ENCODE data around the gene HTR3B. TPM values are rescaled to one million over a fixed set of nuclear protein-coding genes. Genes with fewer than 3 reads are reported as not detected.

The HTR3B gene
- total RNA-seq, 2 experiments from 2014 or later, result not detected

GRCh38 chr11:113951537-113951936 lies 46.9 kb downstream of the HTR3B start:
- Mint-ChIP-seq H3K4me1 (ENCODE audit: low read depth) (no peaks in the 10 kb centered on the region), H3K4me3 (no peak overlapping the region), H3K9me3 (ENCODE audit: insufficient read depth) (no peaks in the 10 kb centered on the region), H3K27ac (no peak overlapping the region), H3K36me3 (ENCODE audit: low read depth) (no peaks in the 10 kb centered on the region), H3K27me3 (ENCODE audit: low read depth) (peaks cover 21% of the 10 kb centered on the region)
- CTCF ChIA-PET, result interaction anchor here (0.6 kb wide), 1 partner anchor 55 kb away, joined by 3 read pairs; no protein-coding TSS in a partner anchor
- no peak for DNase-seq
- ATAC-seq, result no peak
- POLR2A ChIA-PET, result no interaction called here

- H3K4me1 Mint-ChIP-seq (ENCODE audit: low read depth), result no peaks in the 10 kb centered on the region
- ChIA-PET CTCF (interaction anchor here (0.6 kb wide), 1 partner anchor 56 kb away, joined by 3 read pairs; no protein-coding TSS in a partner anchor), POLR2A (no interaction called here)
- no peaks in the 10 kb centered on the region for H3K36me3 Mint-ChIP-seq (ENCODE audit: low read depth)
- H3K27me3 Mint-ChIP-seq (ENCODE audit: low read depth), result peaks cover 22% of the 10 kb centered on the region
- no peak for ATAC-seq
- no peaks in the 10 kb centered on the region for H3K9me3 Mint-ChIP-seq (ENCODE audit: insufficient read depth)
- H3K27ac Mint-ChIP-seq, result no peak overlapping the region
- no peak for DNase-seq
- H3K4me3 Mint-ChIP-seq, result no peak overlapping the region
Observed at GRCh38 chr11:113952070-113952469, 47.5 kb downstream of the HTR3B start.

DNA sequence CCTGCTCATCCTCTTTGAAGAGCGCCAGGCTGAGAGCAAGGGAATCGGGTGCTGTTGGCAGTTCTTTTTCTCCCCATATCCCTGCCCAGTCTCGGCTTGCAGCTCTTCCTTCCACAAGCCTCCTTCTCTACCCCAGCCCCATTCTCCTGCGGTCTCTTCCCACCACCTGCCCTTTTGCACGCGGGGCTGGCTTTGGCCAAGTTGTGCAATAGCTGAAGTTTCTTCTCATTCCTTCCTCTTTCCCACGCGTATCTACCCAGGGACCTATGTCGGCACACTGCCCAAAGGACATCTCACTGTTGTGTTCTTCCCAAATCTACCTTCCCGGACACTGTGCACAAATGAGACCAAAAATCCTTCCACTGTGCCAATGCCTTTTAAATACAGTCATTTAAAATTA lies 48.0 kb downstream of the HTR3B start:
- H3K27me3 Mint-ChIP-seq (ENCODE audit: low read depth), result peaks cover 20% of the 10 kb centered on the region
- H3K4me1 Mint-ChIP-seq (ENCODE audit: low read depth), result no peaks in the 10 kb centered on the region
- H3K4me3 Mint-ChIP-seq, result no peak overlapping the region
- DNase-seq, result no peak
- no peak for ATAC-seq
- no peak overlapping the region for H3K27ac Mint-ChIP-seq
- H3K36me3 Mint-ChIP-seq (ENCODE audit: low read depth), result no peaks in the 10 kb centered on the region
- CTCF ChIA-PET, result no interaction called here
- POLR2A ChIA-PET, result no interaction called here
- H3K9me3 Mint-ChIP-seq (ENCODE audit: insufficient read depth), result no peaks in the 10 kb centered on the region

DNA sequence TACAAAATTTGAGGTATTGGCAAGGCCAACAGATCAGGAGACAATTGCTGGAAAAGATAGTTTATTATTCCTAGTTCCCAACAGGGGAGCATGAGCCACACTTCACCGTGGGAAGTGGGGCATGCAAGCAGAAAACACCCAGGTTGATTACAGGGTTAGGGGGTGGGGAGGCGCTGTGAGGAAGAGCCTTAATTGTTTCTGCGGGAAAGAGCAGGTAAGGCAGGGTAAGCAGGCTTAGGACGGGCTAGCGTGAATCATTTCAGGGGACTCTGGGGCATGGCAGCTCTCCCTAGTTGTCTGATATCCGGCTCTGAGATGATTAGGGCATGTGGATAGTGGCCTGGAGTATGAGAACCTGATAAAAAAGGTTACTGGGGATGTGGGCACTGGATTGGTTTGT lies 49.6 kb downstream of the HTR3B start:
- no peak for ATAC-seq
- H3K9me3 Mint-ChIP-seq (ENCODE audit: insufficient read depth), result no peaks in the 10 kb centered on the region
- no peak overlapping the region for H3K4me3 Mint-ChIP-seq
- DNase-seq, result no peak
- H3K4me1 Mint-ChIP-seq (ENCODE audit: low read depth), result no peaks in the 10 kb centered on the region
- H3K27me3 Mint-ChIP-seq (ENCODE audit: low read depth), result peaks cover 13% of the 10 kb centered on the region
- ChIA-PET CTCF (no interaction called here), POLR2A (no interaction called here)
- H3K27ac Mint-ChIP-seq, result no peak overlapping the region
- H3K36me3 Mint-ChIP-seq (ENCODE audit: low read depth), result no peaks in the 10 kb centered on the region

GRCh38 chr11:113956986-113957385 lies 52.4 kb downstream of the HTR3B start:
- Mint-ChIP-seq H3K4me3 (no peak overlapping the region), H3K27ac (no peak overlapping the region), H3K9me3 (ENCODE audit: insufficient read depth) (no peaks in the 10 kb centered on the region)

DNA sequence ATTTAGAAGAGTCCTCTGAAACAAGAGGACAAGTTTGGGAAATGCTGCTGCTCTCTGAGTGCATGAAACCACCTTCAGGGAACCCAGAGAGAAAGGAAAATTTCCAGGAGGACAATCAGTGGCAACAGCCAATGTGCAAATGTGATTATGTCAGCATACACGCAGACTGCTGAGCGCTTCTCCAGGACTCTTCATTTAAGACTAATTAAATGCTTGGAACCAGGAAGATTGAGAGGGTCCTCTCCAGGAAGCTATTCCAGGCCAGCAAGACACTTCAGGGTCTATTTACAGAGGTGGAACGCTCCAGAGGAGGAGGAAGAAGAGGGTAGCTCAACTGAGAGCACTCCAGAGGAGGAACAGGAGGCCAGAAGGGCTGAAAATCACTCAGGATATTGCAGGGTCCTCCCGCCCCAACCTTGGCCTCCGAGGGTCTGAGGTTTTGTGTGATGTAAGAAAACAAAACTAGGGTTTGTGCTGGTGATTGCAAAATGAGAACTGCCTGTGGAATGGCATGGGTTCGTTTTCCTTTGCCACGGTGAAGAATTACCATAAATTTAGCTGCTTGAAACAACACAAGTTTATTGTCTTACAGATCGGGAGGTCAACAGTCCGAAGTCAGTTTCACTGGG lies 56.2 kb downstream of the HTR3B start:
- no peak overlapping the region for H3K27ac Mint-ChIP-seq
- H3K9me3 Mint-ChIP-seq (ENCODE audit: insufficient read depth), result no peaks in the 10 kb centered on the region
- H3K27me3 Mint-ChIP-seq (ENCODE audit: low read depth), result peaks cover 3% of the 10 kb centered on the region
- DNase-seq (no peak), ATAC-seq (no peak)
- no peak overlapping the region for H3K4me3 Mint-ChIP-seq
- ChIA-PET CTCF (no interaction called here), POLR2A (no interaction called here)
- no peaks in the 10 kb centered on the region for H3K36me3 Mint-ChIP-seq (ENCODE audit: low read depth)
- no peaks in the 10 kb centered on the region for H3K4me1 Mint-ChIP-seq (ENCODE audit: low read depth)

More at GRCh38 chr11:113956986-113957385, 52.4 kb downstream of the HTR3B start:
- ChIA-PET POLR2A (no interaction called here), CTCF (no interaction called here)
- Mint-ChIP-seq H3K27me3 (ENCODE audit: low read depth) (peaks cover 9% of the 10 kb centered on the region), H3K4me1 (ENCODE audit: low read depth) (no peaks in the 10 kb centered on the region), H3K36me3 (ENCODE audit: low read depth) (no peaks in the 10 kb centered on the region)
- ATAC-seq (no peak), DNase-seq (no peak)

GRCh38 chr11:113967361-113967760 lies 62.8 kb downstream of the HTR3B start:
- POLR2A ChIA-PET, result no interaction called here
- Mint-ChIP-seq H3K27me3 (ENCODE audit: low read depth) (peaks cover 6% of the 10 kb centered on the region), H3K4me3 (no peak overlapping the region), H3K27ac (no peak overlapping the region), H3K9me3 (ENCODE audit: insufficient read depth) (no peaks in the 10 kb centered on the region), H3K4me1 (ENCODE audit: low read depth) (no peaks in the 10 kb centered on the region), H3K36me3 (ENCODE audit: low read depth) (no peaks in the 10 kb centered on the region)
- CTCF ChIA-PET, result no interaction called here
- ATAC-seq (no peak), DNase-seq (no peak)

DNA sequence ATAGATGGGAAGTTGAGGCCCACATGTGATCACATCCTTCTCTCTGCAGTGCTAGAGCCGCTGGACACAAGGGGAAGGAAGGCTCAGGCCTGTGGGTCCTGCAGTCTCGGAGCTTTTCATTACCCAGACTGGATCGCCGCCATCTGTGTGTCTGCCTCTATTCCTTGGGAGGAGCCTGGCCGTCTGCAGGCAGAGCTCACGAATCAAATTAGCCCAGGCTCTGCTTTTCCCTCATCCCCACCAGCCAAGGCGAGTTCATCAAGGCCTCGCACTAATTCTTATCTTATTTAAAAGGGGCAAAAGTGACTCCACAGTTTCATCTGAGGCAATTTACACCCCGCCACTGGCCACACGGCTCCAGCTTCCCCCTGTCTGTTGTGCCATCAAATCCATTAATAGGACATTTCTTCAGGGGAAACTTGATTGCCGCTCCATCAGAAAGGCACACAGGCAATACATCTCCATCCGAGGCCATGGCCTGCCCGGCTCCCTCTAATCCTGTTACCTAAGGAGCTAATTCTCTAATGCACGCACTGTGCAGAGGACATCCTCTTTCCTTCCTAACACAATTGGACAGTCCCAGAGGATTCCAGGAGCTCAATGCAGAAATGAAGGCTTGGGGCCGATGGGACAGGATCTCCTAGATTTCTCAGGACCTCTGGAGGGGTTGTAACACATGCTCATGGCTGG lies 67.1 kb downstream of the HTR3B start:
- H3K27me3 Mint-ChIP-seq (ENCODE audit: low read depth), result peaks cover 9% of the 10 kb centered on the region
- POLR2A ChIA-PET, result no interaction called here
- no peak for ATAC-seq

GRCh38 chr11:113974741-113975470 lies 70.3 kb downstream of the HTR3B start, which contains the start of gene HTR3A:
TSS of gene HTR3A (plus strand) at chr11:113975108. CDS start at chr11:113975326, 218 bp downstream.
- Mint-ChIP-seq H3K4me1 (ENCODE audit: low read depth) (peaks cover 10% of the 10 kb centered on the region), H3K27ac (no peak within 1 kb of the TSS), H3K27me3 (ENCODE audit: low read depth) (peaks cover 2% of the 10 kb centered on the region), H3K9me3 (ENCODE audit: insufficient read depth) (no peaks in the 10 kb centered on the region), H3K4me3 (no peak within 1 kb of the TSS), H3K36me3 (ENCODE audit: low read depth) (no peaks in the 10 kb centered on the region)
- no peak for ATAC-seq
- ChIA-PET CTCF (interaction anchor here (1.0 to 1.1 kb wide), 2 partner anchors 78 to 288 kb away, joined by 3 read pairs; no protein-coding TSS in a partner anchor), POLR2A (no interaction called here)
- no peak for DNase-seq

More for the DNA sequence above, 67.1 kb downstream of the HTR3B start:
- DNase-seq, result no peak
- no peaks in the 10 kb centered on the region for H3K9me3 Mint-ChIP-seq (ENCODE audit: insufficient read depth)
- H3K4me3 Mint-ChIP-seq, result no peak overlapping the region
- no peaks in the 10 kb centered on the region for H3K4me1 Mint-ChIP-seq (ENCODE audit: low read depth)
- H3K27ac Mint-ChIP-seq, result no peak overlapping the region
- no peaks in the 10 kb centered on the region for H3K36me3 Mint-ChIP-seq (ENCODE audit: low read depth)
- CTCF ChIA-PET, result interaction anchor here (1.4 kb wide), 1 partner anchor 47 kb away, joined by 3 read pairs; no protein-coding TSS in a partner anchor

DNA sequence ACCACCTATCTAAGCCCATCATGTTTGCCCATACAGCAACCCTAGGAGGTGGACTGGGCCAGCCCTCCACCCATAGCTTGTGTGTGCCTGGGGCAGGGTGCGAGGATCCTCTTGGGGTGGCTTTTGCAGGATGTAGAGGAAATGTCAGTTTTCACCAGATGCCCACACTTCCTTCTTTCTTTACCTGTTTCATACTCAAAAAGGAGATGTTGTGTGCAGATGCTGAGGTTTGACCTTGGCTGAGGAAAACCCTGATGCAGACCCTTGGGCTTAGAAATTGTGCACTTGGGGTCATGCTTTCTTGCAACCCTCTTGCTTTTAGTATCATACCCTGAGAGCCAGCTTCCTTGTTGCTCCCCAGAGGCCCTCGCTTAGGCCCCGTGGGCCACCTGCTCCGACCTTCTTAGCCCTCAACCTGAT lies 72.5 kb downstream of the HTR3B start:
- H3K36me3 Mint-ChIP-seq (ENCODE audit: low read depth), result no peaks in the 10 kb centered on the region
- no peak overlapping the region for H3K4me3 Mint-ChIP-seq
- DNase-seq (no peak), ATAC-seq (no peak)
- POLR2A ChIA-PET, result no interaction called here
- peaks cover 10% of the 10 kb centered on the region for H3K4me1 Mint-ChIP-seq (ENCODE audit: low read depth)
- no peaks in the 10 kb centered on the region for H3K9me3 Mint-ChIP-seq (ENCODE audit: insufficient read depth)
- H3K27ac Mint-ChIP-seq, result no peak overlapping the region
- H3K27me3 Mint-ChIP-seq (ENCODE audit: low read depth), result peaks cover 7% of the 10 kb centered on the region
- CTCF ChIA-PET, result interaction anchor here (1.5 kb wide), 1 partner anchor 285 kb away, joined by 5 read pairs; no protein-coding TSS in a partner anchor

DNA sequence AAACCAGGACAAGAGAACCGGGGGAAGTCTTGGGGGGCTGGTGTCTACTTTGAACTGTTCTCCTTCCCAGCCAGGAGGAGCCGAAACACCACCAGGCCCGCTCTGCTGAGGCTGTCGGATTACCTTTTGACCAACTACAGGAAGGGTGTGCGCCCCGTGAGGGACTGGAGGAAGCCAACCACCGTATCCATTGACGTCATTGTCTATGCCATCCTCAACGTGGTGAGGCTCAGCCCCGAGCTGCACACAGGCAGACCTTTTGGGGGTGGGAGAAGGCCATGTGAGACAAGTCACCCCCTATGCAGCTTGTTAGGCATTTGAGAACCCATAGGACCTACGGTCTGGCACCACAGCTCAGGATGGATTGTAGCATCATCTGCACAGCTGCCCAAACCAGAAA lies 73.1 kb downstream of the HTR3B start:
- POLR2A ChIA-PET, result no interaction called here
- no peak for ATAC-seq
- CTCF ChIA-PET, result no interaction called here
- Mint-ChIP-seq H3K27me3 (ENCODE audit: low read depth) (peaks cover 7% of the 10 kb centered on the region), H3K4me1 (ENCODE audit: low read depth) (peaks cover 10% of the 10 kb centered on the region), H3K4me3 (no peak overlapping the region), H3K36me3 (ENCODE audit: low read depth) (no peaks in the 10 kb centered on the region), H3K9me3 (ENCODE audit: insufficient read depth) (no peaks in the 10 kb centered on the region), H3K27ac (no peak overlapping the region)
- DNase-seq, result no peak

DNA sequence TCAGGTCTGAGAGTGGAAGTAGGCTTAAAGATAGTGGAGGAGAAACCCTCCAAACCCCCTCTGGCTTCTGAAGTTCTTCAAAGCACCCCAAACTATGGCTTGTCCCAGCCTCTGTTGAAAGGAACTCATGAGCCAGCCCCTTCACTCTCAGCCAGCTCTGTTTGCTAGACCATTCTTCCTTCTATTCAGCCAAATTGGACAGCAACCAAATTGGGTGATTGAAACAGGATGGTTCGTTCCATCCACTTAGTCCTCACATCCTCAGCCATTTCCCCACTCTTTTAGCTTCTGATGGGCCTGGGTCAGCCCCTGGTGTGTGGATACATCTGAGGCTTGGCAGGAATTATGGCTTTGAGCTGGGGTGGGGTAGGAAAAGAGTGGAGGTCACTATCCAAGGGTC lies 74.8 kb downstream of the HTR3B start:
- Mint-ChIP-seq H3K36me3 (ENCODE audit: low read depth) (no peaks in the 10 kb centered on the region), H3K27ac (no peak overlapping the region), H3K4me3 (no peak overlapping the region), H3K9me3 (ENCODE audit: insufficient read depth) (no peaks in the 10 kb centered on the region), H3K27me3 (ENCODE audit: low read depth) (peaks cover 7% of the 10 kb centered on the region), H3K4me1 (ENCODE audit: low read depth) (peaks cover 10% of the 10 kb centered on the region)
- DNase-seq, result no peak
- ATAC-seq, result no peak
- CTCF ChIA-PET, result no interaction called here
- POLR2A ChIA-PET, result no interaction called here

All from activated CD8-positive, alpha-beta T cell treated with anti-CD3 and anti-CD28 coated beads, Interleukin-2, amount 10 ng/mL, durations not matched to agents 7 days and 5 days (primary cell).